Sciatic nerve (tissue), 2 donors: ENCODE data around the gene BSCL2. TPM values are rescaled to one million over a fixed set of nuclear protein-coding genes. Genes with fewer than 3 reads are reported as not detected.

Experiments
- ATAC-seq: fragments of 200-7000 bp; cut with Tn5 transposase; one replicate; pipeline ENCODE4 v1.9.1; 2020; ENCODE audit warnings: mild to moderate bottlenecking, moderate library complexity
- DNase-seq: peaks from one replicate; pipeline ENCODE4 v3.0.0-alpha.2; 2020; ENCODE audit warnings: low spot score
- intact Hi-C: fragments of 100-400 bp; cut with DNase I; formaldehyde crosslinking; loops from one replicate; pipeline ENCODE4 v1.14.2; 2022
- total RNA-seq: library from RNA; stranded (reverse); fragmentation: NEBNext Ultra II Directional; extraction: Animal tissue kit (Norgen Biotek cat#: 25700); gene quantifications from one replicate; pipeline ENCODE4 v1.2.1, GENCODE V29; 2021
- donor health status: DM: no; HTN: no; CAD: no.
- donor health status: DM: no; HTN: no; CAD: no.

The BSCL2 gene
- total RNA-seq, 1 donor from 2014 or later = 44.5 TPM

GRCh38 chr11:62644220-62644619 lies 63.0 kb downstream of the BSCL2 start:
- no peak for DNase-seq
- intact Hi-C loops = no loop called here
- ATAC-seq = no peak

Other genes starting within 250 kb of the BSCL2 start
- gene AHNAK, start 160.6 kb downstream of the BSCL2 start, total RNA-seq = 2,773 TPM
- gene EEF1G, start 133.5 kb downstream of the BSCL2 start, total RNA-seq = 811 TPM
- 20.7 TPM for gene TUT1, start 115.9 kb downstream of the BSCL2 start, total RNA-seq
- 86.6 TPM for gene MTA2, start 105.6 kb downstream of the BSCL2 start, total RNA-seq
- 113 TPM for gene EML3, start 94.6 kb downstream of the BSCL2 start, total RNA-seq
- gene ROM1, start 94.2 kb downstream of the BSCL2 start, total RNA-seq = 15.2 TPM
- 38.7 TPM for gene B3GAT3, start 85.4 kb downstream of the BSCL2 start, total RNA-seq
- gene GANAB, start 60.8 kb downstream of the BSCL2 start, total RNA-seq = 219 TPM
- 12.3 TPM for gene INTS5, start 54.1 kb downstream of the BSCL2 start, total RNA-seq
- 25.1 TPM for gene C11orf98, start 42.2 kb downstream of the BSCL2 start, total RNA-seq
- gene CSKMT, start 42.1 kb downstream of the BSCL2 start, total RNA-seq = 7.1 TPM
- gene UQCC3, start 35.8 kb downstream of the BSCL2 start, total RNA-seq = 7.1 TPM
- 4.9 TPM for gene LBHD1, start 35.2 kb downstream of the BSCL2 start, total RNA-seq
- 79.6 TPM for gene UBXN1, start 28.4 kb downstream of the BSCL2 start, total RNA-seq
- gene LRRN4CL, start 17.9 kb downstream of the BSCL2 start, total RNA-seq = 28.4 TPM
- 1.4 TPM for gene GNG3, start 252 bp upstream of the BSCL2 start, total RNA-seq
- 51.2 TPM for gene HNRNPUL2, start 20.0 kb upstream of the BSCL2 start, total RNA-seq
- gene TTC9C, start 21.1 kb upstream of the BSCL2 start, total RNA-seq = 30.9 TPM
- 9.8 TPM for gene ZBTB3, start 46.7 kb upstream of the BSCL2 start, total RNA-seq
- gene POLR2G, start 54.2 kb upstream of the BSCL2 start, total RNA-seq = 48.1 TPM
- gene TAF6L, start 64.0 kb upstream of the BSCL2 start, total RNA-seq = 17.8 TPM
- 29.6 TPM for gene TMEM179B, start 80.0 kb upstream of the BSCL2 start, total RNA-seq
- 10.4 TPM for gene TMEM223, start 84.6 kb upstream of the BSCL2 start, total RNA-seq
- 81.8 TPM for gene NXF1, start 98.0 kb upstream of the BSCL2 start, total RNA-seq
- gene STX5, start 124.6 kb upstream of the BSCL2 start, total RNA-seq = 51.6 TPM
- gene TEX54, start 125.4 kb upstream of the BSCL2 start, total RNA-seq = not detected
- 34.5 TPM for gene WDR74, start 132.2 kb upstream of the BSCL2 start, total RNA-seq
- 102 TPM for gene SLC3A2, start 173.5 kb upstream of the BSCL2 start, total RNA-seq
- not detected for gene CHRM1, start 213.9 kb upstream of the BSCL2 start, total RNA-seq